ENCODE results near the gene PCDHA11. TPM values are rescaled to one million over a fixed set of nuclear protein-coding genes. Genes with fewer than 3 reads are reported as not detected.

Gene PCDHA11
- total and polyA plus RNA-seq, 10 of the 15 experiments (the other 5 are each of a cell fraction or from before 2014, with no cell fraction given) = 0.06 TPM; not detected in 9

- H3K9me3 ChIP-seq (replicated peaks; ENCODE audit: control insufficient read depth, insufficient read depth, low read length) = no peaks in the 10 kb centered on the region; the same call in 2 of the 3 replicates
- TF ChIP-seq RFX5 (IDR thresholded peaks at IDR 0.05; ENCODE audit: low read depth, low read length) = no peak
- no peak for TF ChIP-seq MXI1 (IDR thresholded peaks at IDR 0.05; ENCODE audit: low read depth, low read length)
- TF ChIP-seq SP1 (IDR thresholded peaks at IDR 0.05; ENCODE audit: low read depth, low read length) = no peak
- no peak for TF ChIP-seq ETV6 (conservative IDR thresholded peaks at IDR 0.05 in 1 of 2, IDR thresholded peaks at IDR 0.05 in 1 of 2; ENCODE audit: borderline replicate concordance in 1 of 2, low read depth in 1 of 2)
- TF ChIP-seq STAT3 (IDR thresholded peaks at IDR 0.05; ENCODE audit: low read depth, low read length) = no peak
- TF ChIP-seq ZBTB11 (CRISPR knock-in tag; IDR thresholded peaks at IDR 0.05) = no peak
- TF ChIP-seq, protein P1, sequence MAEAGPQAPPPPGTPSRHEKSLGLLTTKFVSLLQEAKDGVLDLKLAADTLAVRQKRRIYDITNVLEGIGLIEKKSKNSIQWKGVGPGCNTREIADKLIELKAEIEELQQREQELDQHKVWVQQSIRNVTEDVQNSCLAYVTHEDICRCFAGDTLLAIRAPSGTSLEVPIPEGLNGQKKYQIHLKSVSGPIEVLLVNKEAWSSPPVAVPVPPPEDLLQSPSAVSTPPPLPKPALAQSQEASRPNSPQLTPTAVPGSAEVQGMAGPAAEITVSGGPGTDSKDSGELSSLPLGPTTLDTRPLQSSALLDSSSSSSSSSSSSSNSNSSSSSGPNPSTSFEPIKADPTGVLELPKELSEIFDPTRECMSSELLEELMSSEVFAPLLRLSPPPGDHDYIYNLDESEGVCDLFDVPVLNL (IDR thresholded peaks at IDR 0.05; ENCODE audit: low read depth, low read length) = no peak
- no peaks in the 10 kb centered on the region for H3K79me2 ChIP-seq (ENCODE audit: control insufficient read depth, insufficient read depth, low read length)
- H3K4me3 ChIP-seq = no peak within 1 kb of the TSS
- WGBS (ENCODE audit: insufficient coverage, insufficient replicate concordance, low lambda C conversion rate, missing lambda C conversion rate) = 64% methylated on average over 43 of the region's 44 CpGs
- POLR2A ChIA-PET = no interaction called here
- CTCF ChIA-PET = no interaction called here
- no peak within 1 kb of the TSS for H3K4me2 ChIP-seq (ENCODE audit: control insufficient read depth, insufficient read depth)
- in situ Hi-C loops (cut with MboI) = no loop called here
- no peaks in the 10 kb centered on the region for H3K27me3 ChIP-seq (replicated peaks in 1 of 2; ENCODE audit: control insufficient read depth in 2 of 2, insufficient read depth in 2 of 2, low read length in 1 of 2)
- FAIRE-seq (no peak), DNase-seq (ENCODE audit: low read depth, low spot score) (no peak), ATAC-seq (no peak)
- no TSS peak for BruUV-seq (replicated peaks)
- no peaks in the 10 kb centered on the region for H3K4me1 ChIP-seq (ENCODE audit: control insufficient read depth, insufficient read depth, low read length)
- no peaks in the 10 kb centered on the region for H4K20me1 ChIP-seq (ENCODE audit: control insufficient read depth, insufficient read depth)
- no peak within 1 kb of the TSS for H2AFZ ChIP-seq (ENCODE audit: control insufficient read depth, low read depth, low read length)
- no peaks in the 10 kb centered on the region for H3K36me3 ChIP-seq (ENCODE audit: control insufficient read depth in 2 of 2, insufficient read depth in 2 of 2, low read length in 1 of 2)
- SMC1A ChIA-PET (ENCODE audit: uncharacterized antibody, unreplicated experiment) = no interaction called here
- H3K9ac ChIP-seq (ENCODE audit: control insufficient read depth, insufficient read depth, low read length) = no peak within 1 kb of the TSS
- intact Hi-C loops (cut with micrococcal nuclease; ENCODE audit: unreplicated experiment) = no loop called here
- no peak within 1 kb of the TSS for H3K27ac ChIP-seq (ENCODE audit: control insufficient read depth, insufficient read depth)
- RAD21 ChIA-PET (ENCODE audit: unreplicated experiment) = no interaction called here
Measured at GRCh38 chr5:140855772-140856674, 12.7 kb upstream of the PCDHA11 start, which contains the start of gene PCDHA10. PCDHA10 (plus strand) TSS chr5:140855897; CDS start chr5:140856049, 152 bp downstream.

All from GM12878 (cell line).